ENCODE results near the gene NOB1.

Gene NOB1

GRCh38 chr16:69701452-69701851, 53.3 kb downstream of the NOB1 start:
- no peak for TF ChIP-seq CTCF (IDR thresholded peaks at IDR 0.05; ENCODE audit: control insufficient read depth, extremely low read depth, insufficient read depth)
- DNase-seq (ENCODE audit: low read depth) = no peak
- H3K4me3 ChIP-seq (ENCODE audit: low read depth, low read length) = no peak overlapping the region

DNA sequence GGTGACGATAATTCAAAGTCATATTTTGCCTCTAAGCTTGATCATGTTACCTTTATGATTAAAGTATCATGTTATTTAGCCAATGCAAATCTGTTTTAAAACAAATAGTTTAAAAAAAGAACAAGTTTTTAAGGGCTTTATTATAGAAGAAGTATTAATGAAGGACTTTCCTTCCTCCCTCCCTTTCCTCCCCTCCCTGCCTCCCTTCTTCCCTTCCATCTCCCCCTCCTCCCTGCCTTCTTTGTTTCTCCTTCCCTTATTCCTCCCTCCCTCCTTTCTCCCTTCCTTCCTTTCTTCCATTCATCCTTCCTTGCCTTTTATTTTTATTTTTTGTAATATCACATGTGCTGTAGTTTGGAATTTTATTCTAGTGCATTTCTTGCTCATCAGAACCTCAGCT, 54.8 kb downstream of the NOB1 start:
- no peak for DNase-seq (ENCODE audit: low read depth)
- TF ChIP-seq CTCF (IDR thresholded peaks at IDR 0.05; ENCODE audit: control insufficient read depth, extremely low read depth, insufficient read depth) = no peak
- no peak overlapping the region for H3K4me3 ChIP-seq (ENCODE audit: low read depth, low read length)

- no peak overlapping the region for H3K4me3 ChIP-seq (ENCODE audit: low read depth, low read length)
- TF ChIP-seq CTCF (IDR thresholded peaks at IDR 0.05; ENCODE audit: control insufficient read depth, extremely low read depth, insufficient read depth) = no peak
- no peak for DNase-seq (ENCODE audit: low read depth)
Measured at GRCh38 chr16:69698404-69698803, 56.3 kb downstream of the NOB1 start.

DNA sequence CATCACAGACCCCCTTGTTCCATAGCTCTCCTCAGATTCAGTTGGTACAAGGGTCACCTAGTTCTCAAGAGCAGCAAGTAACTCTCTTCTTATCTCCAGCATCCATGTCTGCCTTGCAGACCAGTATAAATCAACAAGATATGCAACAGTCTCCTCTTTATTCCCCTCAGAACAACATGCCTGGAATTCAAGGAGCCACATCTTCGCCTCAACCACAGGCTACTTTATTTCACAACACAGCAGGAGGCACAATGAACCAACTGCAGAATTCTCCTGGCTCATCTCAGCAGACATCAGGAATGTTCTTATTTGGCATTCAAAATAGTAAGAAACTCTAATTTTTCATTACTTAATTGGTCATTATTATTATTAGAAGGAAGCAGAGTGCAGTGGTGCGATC, 60.8 kb downstream of the NOB1 start:
- DNase-seq (ENCODE audit: low read depth) = no peak
- no peak for TF ChIP-seq CTCF (IDR thresholded peaks at IDR 0.05; ENCODE audit: control insufficient read depth, extremely low read depth, insufficient read depth)

GRCh38 chr16:69691980-69692911, 62.5 kb downstream of the NOB1 start:
- DNase-seq (ENCODE audit: low read depth) = no peak
- H3K4me3 ChIP-seq (ENCODE audit: low read depth, low read length) = no peak overlapping the region
- TF ChIP-seq CTCF (IDR thresholded peaks at IDR 0.05; ENCODE audit: control insufficient read depth, extremely low read depth, insufficient read depth) = no peak

More for the DNA sequence above, 60.8 kb downstream of the NOB1 start:
- H3K4me3 ChIP-seq (ENCODE audit: low read depth, low read length) = no peak overlapping the region

Data from LNCaP clone FGC (cell line).